ENCODE results near the gene REV1.

The REV1 gene

GRCh38 chr2:99404039-99404796 lies 85.6 kb downstream of the REV1 start:
- DNase-seq (ENCODE audit: insufficient read length, low spot score) (no peak), FAIRE-seq (no peak)
- TF ChIP-seq, protein P1, sequence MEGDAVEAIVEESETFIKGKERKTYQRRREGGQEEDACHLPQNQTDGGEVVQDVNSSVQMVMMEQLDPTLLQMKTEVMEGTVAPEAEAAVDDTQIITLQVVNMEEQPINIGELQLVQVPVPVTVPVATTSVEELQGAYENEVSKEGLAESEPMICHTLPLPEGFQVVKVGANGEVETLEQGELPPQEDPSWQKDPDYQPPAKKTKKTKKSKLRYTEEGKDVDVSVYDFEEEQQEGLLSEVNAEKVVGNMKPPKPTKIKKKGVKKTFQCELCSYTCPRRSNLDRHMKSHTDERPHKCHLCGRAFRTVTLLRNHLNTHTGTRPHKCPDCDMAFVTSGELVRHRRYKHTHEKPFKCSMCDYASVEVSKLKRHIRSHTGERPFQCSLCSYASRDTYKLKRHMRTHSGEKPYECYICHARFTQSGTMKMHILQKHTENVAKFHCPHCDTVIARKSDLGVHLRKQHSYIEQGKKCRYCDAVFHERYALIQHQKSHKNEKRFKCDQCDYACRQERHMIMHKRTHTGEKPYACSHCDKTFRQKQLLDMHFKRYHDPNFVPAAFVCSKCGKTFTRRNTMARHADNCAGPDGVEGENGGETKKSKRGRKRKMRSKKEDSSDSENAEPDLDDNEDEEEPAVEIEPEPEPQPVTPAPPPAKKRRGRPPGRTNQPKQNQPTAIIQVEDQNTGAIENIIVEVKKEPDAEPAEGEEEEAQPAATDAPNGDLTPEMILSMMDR (IDR thresholded peaks at IDR 0.05; ENCODE audit: insufficient read depth, missing control alignments), result no peak

GRCh38 chr2:99403524-99403923 lies 86.3 kb downstream of the REV1 start:
- TF ChIP-seq, protein P1 (IDR thresholded peaks at IDR 0.05; ENCODE audit: insufficient read depth, missing control alignments), result no peak
- FAIRE-seq (no peak), DNase-seq (ENCODE audit: insufficient read length, low spot score) (no peak)

DNA sequence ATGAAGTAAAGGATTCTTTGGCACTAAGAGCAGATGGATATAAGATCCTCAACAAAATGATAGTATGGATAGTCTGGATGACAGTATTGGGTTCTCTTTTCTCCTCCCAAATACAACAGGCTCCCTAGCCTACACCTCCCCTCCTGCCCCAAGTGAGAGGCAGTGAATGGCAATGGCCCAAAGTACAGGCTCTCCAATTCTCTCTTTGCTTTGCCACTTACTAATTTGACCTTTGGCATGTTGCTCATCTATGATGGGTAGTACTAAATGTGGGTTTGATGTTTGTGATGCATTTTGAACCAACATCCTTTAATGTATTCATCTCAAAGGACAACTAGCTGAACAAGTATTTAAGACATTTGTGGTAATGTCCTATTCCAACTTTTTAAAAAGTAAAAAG lies 86.7 kb downstream of the REV1 start:
- TF ChIP-seq, protein P1 (IDR thresholded peaks at IDR 0.05; ENCODE audit: insufficient read depth, missing control alignments), result no peak
- no peak for FAIRE-seq
- DNase-seq (ENCODE audit: insufficient read length, low spot score), result no peak

GRCh38 chr2:99401841-99402240 lies 88.0 kb downstream of the REV1 start:
- TF ChIP-seq, protein P1 (IDR thresholded peaks at IDR 0.05; ENCODE audit: insufficient read depth, missing control alignments), result no peak
- FAIRE-seq, result no peak
- no peak for DNase-seq (ENCODE audit: insufficient read length, low spot score)

DNA sequence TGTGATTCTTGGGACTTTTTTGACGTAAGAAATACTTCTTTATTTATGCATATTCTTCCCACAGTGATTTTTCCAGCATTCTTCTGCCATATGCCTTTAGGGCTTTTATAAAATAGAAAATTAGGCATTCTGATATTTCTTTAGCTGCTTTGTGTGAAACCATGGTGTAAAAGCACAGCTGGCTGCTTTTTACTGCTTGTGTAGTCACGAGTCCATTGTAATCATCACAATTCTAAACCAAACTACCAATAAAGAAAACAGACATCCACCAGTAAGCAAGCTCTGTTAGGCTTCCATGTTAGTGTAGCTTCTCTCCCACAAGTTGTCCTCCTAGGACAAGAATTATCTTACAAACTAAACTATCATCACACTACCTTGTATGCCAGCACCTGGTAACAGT lies 90.0 kb downstream of the REV1 start:
- TF ChIP-seq, protein P1 (IDR thresholded peaks at IDR 0.05; ENCODE audit: insufficient read depth, missing control alignments), result no peak
- no peak for FAIRE-seq

GRCh38 chr2:99399063-99399462 lies 90.8 kb downstream of the REV1 start:
- TF ChIP-seq, protein P1 (IDR thresholded peaks at IDR 0.05; ENCODE audit: insufficient read depth, missing control alignments), result no peak
- DNase-seq (ENCODE audit: insufficient read length, low spot score), result no peak
- no peak for FAIRE-seq

More for the DNA sequence above, 90.0 kb downstream of the REV1 start:
- no peak for DNase-seq (ENCODE audit: insufficient read length, low spot score)

DNA sequence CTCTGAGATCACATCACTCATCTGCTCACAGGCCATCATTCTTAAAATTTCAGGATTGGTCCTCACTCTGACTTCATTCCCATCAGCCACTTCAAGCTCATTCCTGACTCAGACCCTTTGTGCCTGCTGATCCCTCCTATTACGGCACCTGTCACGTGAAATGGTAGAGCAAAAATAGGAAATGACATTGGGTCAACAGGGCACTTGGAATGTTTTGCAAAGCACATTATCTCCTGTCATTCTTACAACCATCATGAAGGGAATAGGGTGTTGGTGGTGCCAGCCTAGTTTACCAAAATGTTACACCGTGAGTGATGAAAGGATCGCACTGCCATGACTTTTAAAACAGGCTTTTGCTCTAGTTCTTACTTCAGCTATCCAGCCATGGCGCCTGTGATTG lies 91.5 kb downstream of the REV1 start:
- TF ChIP-seq, protein P1 (IDR thresholded peaks at IDR 0.05; ENCODE audit: insufficient read depth, missing control alignments), result no peak
- no peak for DNase-seq (ENCODE audit: insufficient read length, low spot score)
- no peak for FAIRE-seq

Data from D721Med (cell line).